NCI-H2107 treated with DMSO at 0.1 percent for 48 hours (cell line): ENCODE results near the gene MZB1.
"Not testable (repeated sequence)": the region's sequence is repeated elsewhere in the genome, so short reads cannot be mapped to it uniquely, and the experiment has no call there.

Experiments used
- DNase-seq: peaks from one replicate; lab custom pipeline; 2025; ENCODE audit not compliant: unreplicated experiment; lab: John Stamatoyannopoulos, UW

Gene MZB1

DNA sequence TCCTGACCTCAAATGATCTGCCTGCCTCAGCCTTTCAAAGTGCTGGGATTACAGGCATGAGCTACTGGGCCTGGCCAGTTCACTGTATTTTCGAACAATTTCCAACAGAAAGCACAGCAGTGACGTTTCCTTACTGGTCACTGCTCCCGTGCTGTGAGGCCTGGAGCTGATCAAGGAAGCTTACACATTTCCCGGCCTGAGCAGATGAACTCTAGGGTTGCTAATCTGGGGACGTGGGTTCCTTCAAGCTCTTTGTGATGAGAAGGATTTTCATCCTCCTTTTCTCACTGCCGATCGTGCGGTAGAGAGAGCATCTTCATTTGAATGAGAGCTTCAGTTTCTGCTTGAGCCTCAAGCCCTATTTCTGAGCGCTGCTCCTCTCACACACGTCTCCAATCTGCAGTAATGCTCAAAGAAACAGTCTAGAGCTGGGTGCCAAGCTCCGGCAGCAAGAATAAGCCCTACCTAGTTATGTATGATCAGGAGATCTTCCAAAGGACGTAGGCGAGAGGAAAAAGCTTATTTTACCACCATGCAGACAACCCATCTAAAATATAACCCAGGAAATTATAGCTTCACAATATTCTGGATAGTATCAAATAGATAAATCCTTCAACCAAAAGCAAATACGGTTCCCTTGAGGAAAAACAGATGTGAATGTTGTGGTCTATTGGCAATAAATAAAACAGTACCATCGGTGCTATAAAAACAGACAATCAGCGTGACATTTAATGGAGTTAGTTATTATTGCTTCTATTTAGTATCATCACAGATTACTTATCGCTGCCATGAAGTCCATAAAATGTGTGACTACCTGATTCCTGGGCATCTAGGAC lies 21.5 kb upstream of the MZB1 start:
- DNase-seq, result no peak

DNA sequence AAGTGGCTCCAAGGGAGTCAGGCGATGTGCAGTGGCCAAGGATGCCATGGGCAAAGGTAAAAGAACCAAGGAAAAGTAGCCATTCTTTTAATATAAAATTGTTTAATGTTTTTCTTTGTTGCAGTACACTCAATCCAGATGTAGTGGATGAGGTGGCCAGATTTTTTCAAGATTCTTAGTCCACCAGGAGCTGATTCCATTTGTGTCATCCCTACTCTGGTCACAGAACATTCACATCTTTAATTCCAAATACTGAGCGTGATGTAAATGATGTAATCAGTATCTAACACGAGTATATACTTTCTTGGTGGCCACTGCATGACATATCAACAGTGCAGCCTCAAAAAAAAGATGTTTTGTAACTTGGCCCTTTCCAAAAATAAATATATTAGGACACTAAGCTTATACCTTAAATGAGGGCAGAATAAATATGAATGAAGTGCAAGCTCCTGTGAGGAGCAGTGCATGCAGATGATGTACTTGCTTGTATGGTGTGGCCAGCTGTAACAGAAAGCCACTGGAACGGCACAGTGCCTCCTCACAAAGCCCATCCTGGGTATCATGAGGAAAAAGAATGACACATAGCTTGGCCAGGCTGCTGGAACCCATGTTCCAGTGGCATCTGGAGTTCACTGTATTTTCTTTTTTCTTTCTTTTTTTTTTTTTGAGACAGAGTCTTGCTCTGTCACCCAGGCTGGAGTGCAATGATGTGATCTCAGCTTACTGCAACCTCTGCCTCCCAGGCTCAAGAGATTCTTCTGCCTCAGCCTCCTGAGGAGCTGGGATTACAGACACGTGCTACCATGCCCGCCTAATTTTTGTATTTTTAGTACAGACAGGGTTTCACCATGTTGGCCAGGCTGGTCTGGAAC lies 20.6 kb upstream of the MZB1 start:
- no peak for DNase-seq

DNA sequence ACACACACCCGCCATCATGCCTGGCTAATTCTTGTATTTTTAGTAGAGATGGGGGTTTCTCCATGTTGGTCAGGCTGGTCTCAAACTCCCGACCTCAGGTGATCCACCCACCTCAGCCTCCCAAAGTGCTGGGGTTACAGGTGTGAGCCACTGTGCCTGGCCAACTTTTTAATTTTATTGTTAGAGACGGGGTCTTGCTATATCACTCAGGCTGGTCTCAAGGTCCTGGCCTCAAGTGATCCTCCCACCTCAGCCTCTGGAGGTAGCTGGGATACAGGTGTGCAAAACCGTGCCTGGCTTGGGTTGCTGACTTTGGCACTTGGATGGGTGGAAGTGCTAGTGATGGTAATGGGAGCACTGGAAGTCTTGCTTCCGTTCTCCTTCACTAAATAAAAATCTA lies 19.4 kb upstream of the MZB1 start:
- DNase-seq, result not testable (repeated sequence)

DNA sequence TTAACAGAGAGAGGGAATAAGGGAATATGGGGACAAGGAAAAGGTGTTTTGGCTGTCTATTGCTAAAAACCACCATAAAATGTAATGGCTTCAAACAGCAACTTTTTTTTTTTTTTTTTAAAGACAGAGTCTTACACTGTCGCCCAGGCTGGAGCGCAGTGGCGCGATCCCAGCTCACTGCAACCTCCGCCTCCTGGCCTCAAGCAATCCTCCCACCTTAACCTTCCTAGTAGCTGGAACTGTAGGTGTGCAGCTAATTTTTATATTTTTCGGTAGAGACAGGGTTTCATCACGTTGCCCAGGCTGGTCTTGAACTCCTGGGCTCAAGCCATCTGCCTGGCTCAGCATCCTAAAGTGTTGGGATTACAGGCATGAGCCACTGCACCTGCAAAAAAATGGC lies 18.5 kb upstream of the MZB1 start:
- DNase-seq, result no peak

DNA sequence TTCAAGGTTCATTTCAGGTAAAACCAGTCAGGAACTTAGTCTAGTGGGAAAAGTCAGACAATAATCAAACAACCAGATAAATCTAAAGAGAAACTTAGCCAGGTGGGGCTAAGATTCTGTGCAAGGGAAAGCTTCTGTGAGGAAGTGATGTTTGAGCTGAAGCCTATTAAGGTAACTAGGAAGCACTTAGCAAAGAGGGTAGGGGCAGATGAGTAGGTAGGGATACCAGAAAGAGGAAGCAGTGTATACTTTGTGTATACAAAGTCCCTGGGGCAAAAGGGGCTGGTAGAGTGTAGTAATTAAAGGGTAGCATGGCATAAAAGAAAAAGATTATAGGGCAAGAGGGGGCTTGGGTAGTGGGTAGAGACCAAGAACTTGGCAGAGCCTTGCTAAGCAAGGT lies 17.8 kb upstream of the MZB1 start:
- DNase-seq, result no peak

DNA sequence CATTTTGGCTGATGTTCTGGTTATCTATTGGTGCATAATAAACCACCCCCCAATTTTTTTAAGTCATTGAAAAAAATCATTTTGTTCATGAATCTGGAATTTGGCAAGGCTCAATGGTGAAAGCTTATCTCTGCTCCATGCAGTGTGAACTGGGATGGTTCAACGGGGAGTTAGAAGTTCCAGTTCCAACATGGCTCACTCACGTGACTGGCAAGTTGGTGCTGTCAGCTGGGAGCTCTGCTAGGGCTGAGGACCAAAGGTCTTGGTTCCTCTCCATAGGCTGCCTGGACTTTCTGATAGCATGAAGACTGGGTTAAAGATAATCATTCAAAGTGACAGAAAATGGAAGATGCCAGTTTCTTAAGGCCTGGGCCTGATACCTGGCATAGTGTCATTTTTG lies 17.2 kb upstream of the MZB1 start:
- DNase-seq, result no peak

DNA sequence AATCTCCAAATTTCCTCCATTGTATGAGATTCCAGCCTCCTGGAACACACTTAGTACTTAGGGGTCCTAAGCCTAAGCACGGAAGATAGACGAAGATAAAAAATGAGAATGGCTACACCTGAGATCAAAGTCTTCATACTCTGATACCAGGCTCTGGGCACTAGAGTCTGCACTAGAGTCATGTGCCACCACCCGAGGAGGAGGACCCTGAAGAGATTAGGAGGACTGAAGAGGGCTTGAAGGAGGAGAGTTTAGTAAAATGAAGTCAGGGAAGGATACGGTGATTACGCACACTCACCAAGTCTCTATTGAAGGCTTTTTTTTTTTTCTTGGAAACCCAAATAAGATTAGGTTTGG lies 14.7 kb upstream of the MZB1 start:
- DNase-seq, result no peak

DNA sequence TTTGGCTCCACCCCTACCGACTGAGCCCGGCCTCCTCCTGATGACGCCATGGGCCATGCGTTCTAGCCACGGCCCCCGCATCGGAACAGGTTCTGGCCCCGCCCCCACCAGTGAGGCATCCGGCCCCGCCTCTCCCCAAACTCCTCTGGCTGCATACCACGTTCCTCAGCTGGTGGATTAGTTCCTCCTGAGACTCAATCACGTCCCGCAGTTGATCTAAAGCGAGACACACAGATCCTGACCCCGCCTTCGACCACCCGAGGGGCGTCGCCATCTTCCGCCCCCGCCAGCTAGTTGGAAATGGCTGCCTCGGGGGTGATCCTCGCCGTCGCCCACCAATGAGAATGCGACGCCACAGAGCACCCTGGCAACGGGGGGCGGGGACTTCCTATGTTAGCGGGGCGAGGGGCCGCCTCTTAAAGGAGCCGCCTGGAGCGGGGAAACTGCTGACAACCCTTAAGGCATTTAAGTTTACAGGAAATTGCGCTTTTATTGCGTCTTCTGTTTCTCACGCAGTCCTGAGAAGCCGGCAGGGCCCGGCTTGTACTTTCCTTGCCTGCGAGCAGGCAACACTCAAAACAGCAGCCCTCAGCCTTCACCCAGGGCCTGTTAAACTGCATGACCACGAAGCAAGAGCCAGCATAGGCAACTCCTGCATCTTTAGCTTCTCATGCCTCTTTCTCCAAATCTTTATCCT lies 14.2 kb upstream of the MZB1 start, which contains the start of gene SPATA24:
SPATA24 (minus strand) TSS at position 303 of the 697 bp plus-strand sequence; CDS start at position 274, 29 bp downstream.
- peak; percentile 67 for DNase-seq

DNA sequence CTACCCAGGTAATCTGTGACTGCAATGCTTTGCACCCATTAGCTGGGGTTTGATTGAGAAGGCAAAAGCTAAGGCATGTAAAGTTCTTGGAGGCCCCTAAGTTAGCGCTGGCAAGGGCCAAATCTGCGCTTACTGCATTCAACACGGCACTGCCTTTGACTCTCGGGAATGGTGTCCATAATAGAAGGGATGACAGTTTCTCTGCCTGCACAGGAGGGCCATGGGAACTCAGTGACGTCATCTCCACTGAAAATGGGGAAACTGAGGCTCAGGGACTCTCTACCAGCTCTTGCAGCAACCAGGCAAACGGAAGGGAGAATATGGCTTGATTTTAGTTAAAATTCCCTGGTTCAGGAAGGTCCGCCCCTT lies 13.7 kb upstream of the MZB1 start:
- DNase-seq, result no peak

DNA sequence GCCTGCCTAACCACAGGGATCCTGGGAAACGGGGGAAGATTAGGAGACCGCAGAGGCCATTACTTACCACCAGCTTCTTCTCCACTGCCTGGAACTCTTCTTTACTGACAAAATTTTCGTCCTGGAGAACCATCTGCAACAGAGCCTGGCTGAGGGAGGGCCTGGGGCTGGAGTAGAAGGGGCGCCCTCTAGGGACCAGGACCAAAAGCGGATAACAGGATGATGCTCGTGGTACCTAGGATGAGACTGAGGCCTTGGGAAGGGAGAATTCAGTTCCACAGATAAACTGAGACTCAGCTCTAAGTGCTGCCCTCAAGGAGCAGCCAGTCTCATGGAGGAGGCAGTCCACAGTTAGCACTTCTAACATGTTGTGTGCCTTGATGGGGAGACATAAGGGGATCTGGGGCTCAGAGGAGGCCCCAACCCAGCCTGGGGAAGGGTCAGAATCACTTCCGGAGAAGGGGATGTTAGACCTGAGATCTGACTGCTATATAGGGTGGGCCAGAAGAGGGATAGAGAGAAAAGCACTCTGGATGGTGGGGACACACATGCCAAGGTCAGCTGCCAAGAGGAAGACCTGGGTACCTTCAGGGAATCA lies 12.9 kb upstream of the MZB1 start:
- no peak for DNase-seq

DNA sequence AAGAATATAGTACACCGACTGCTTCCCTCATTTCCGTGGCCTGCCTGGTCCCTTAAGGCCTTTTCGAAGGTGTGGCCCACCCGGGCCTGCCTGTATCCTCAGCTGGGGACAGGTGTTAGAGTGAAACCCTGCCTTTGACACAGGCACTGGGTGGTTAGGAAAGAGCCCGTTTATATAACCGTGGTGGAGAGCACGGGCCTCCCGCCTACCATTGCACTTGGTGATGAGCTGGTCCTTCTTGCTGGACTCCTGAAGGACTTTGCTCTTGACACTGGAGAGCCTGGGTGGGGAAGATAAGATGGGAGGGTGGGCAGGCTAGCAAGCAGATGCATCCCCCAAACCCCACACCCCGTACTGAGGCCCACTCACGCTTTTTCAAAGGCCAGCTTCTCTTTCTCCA lies 11.8 kb upstream of the MZB1 start:
- DNase-seq, result no peak

DNA sequence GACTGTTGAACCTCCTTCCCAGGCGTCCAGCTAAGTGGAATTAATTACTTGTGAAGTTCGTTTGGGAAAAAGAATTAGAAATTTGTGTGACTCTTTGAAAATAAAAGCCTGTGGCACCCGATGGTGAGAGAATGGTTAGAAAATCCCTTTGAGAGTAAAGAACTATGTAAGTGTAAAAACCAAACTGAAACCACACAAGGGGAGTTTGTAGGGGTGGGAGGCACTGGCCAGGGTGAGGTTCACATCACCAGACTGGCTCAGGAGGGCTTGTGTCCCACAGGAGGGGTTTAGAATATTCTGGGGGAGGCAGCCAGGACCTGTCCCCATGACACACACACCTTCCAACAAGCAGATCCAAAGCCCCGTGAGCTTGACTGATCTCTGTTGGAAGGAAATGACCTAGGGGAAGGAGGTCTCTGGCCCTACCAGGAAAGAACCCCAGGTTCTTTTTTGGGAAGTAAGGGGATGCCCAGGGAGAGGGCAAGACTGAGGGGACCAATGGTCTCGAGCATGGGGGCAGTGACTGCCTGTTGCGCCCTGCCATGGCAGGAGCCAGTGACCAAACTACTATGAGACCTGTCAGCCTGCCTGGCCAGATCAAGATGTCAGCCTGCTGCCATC lies 9.9 kb upstream of the MZB1 start:
- DNase-seq, result no peak

DNA sequence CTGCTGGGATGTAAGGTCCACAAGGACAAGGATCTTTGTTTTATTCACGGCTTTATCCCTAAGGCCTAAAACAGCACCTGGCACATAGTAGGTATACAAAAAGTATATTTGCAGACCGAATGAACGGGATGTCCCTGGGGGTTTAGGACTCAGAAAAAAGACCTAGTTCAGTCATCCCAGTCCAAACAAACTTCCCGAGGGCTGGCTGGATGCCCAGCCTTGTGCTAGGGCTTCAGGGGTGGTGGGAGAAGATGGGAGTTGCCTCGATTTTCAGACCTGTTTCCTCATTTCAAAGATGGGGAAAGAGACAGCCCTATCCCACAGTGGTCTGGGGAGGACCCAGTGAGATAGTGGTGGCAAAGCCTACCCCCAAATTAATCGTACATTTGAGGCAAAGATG lies 8.2 kb upstream of the MZB1 start:
- no peak for DNase-seq

DNA sequence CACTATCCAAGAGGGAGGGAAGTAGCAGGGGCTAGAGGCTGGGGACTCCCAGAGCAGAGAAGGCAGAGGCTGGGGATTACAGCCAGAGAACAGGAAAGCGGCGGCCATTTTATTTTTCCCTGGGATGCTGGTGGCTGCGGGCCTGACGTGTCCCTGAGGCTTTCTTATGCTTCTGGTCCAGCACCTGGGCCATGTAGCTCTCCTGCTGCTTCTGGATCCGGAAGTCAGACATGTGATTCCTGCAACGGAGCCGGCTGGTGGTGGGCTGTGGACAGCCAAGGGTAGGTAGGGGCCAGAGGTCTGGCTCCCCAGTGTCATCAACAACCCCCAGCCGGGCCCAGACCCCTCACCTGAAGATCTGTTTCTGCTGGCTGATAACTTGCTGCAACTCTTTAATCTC lies 7.0 kb upstream of the MZB1 start:
- no peak for DNase-seq

DNA sequence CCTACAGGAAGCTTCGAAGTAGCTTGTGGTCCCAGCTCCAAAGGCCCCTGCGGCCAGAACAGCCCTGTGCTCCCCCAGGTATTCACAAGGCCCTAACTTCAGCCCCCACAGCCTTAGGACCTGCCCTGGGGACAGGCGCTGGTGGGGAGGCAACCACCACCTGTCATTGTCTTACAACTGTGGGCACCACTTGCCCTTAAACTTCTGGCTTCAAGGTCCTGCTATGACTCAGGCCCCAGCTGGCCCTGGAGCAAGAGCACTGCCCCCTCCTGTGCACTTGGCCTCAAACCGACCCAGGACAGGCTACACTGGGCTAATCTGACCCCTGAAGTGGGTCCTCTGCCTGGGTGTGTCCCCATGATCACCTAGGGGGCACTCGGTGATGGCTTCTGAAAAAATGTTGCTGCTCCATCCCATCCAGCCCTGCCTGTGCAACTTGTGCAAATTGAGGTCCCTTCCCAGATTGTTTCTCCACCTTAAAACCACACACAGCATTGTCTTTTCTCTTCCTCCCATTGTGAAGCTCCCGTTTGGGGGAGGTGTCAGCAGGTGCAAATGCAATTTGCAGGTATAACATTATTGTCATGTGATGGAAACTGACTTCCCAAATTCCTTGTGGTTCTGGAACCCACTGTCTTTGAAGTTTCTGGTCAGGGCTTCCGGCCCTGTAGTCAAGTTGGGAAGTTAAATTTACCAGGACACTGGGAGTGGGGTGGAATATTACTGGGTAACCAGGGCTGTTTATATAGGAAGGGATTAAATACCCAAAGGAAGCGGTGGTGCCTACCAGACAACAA lies 6.3 kb upstream of the MZB1 start:
- no peak for DNase-seq

DNA sequence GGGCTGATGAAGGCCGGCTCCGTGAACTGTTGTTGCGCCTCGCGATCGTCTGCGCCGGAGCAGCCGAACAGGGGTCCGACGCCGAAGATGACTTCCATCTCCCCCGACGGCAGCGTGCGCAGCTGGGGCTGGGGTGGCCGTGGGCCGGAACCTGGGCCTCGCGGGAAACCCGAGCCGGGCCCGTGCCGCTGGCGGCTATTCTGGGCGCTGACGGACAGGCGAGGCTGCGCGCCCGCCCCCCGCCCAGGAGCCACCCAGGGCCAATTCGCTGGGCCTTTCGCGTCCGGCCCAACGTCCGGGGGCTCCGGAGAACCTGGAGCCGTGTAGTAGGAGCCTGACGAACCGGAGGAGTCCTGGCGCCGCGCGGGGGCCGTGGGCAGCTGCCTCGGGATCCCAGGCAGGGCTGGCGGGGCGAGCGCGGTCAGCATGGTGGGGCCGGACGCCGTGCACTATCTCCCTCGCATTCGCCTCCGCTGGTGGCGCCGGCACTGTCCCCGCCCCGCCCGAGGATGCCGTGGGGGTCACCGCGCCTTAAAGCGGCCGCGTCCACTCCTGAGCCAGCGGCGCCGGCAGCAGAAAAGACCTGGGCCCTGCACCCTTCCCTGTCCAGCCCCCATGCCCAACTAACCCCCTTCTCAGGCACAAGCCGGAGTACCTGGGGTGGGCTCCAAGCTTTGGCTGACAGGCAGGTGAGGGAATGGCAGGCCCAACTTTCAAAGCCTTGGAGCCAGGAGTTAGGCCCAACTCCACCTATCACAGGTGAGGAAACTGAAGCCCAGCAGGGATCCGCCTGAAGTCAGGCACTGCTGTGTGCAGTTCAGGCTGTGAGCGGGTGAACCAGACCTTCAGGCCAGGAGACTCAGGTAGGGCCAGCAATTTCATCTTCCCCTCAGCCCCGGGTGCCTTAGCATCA lies 5.2 kb upstream of the MZB1 start, which contains the start of gene PROB1:
PROB1 (minus strand) TSS at position 451 of the 913 bp plus-strand sequence; CDS start at position 428, 23 bp downstream.
- no peak for DNase-seq

DNA sequence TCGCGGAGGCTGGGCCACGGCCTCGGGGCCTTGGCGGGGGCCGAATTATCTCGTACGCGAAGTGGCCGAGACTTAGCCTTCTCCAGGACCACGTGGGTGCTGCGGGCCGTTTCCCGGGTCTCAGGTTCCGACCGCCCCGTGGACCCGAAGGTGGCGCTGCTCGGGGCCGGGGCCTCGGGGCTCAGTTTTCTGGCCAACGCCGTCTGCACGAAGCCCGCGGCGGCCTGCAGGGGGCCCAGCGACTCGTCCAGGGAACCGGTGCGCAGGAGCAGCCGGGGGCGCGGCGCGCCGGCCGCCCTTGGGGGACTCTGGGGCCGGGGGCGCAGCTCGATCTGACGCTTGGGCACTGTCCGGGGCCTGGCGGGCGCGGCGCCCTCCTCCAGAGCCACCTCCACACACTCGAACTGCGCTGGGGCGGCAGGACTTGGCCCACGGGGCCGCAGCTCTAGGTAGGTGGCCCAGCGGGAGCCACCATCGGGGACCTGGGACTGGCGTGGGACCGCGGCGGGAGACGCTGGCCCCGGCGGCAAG lies 4.5 kb upstream of the MZB1 start:
- DNase-seq, result no peak

DNA sequence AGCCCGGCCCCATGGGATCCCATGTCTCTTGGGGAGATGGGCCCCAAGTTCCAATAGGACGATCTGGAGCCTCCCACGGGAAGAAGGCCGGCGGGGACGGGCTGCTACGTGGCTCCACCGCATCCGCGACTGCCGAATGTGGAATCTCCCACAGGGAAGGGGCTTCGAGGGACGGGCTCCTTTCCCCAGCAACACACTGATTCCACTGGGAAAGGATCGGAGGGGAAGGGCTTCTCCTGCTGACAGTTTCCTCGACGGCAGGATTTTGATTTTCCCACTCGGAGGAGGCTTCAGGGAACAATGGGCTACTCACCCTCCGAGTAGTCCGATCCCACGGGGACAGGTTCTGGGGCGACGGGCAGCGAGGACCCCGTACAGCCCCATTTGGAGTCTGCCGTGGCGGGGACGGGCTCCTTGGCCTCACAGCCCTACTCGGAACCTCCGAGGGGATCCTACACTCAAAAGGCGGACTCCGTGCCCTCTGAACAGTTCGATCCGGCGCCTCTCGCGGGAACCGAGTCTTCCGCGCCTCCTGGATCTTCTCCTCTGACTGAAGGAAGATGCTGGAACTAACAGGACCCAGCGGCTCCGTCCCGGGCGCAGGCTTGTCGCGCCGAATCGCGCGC lies 3.9 kb upstream of the MZB1 start:
- no peak for DNase-seq
